Spleen (tissue), 11 donors: ENCODE data around the gene FAM50A. TPM values are rescaled to one million over a fixed set of nuclear protein-coding genes. Genes with fewer than 3 reads are reported as not detected.

Source experiments
- DNase-seq: peaks from one replicate; pipeline ENCODE4 v3.0.0-alpha.2; 2020
- H3K27ac ChIP-seq, 8 donors: fragments of 200-600 bp; sonication (generic) in 7 of 8; 1 replicate in 4 of 8; 2 replicates in 4 of 8; pipeline versions ENCODE4 v1.5.0 to v1.8.0; 2016 to 2021; ENCODE audit warnings: inconsistent platforms in 4 of 8, mild to moderate bottlenecking in 4 of 8, moderate library complexity in 1 of 8
- H3K27me3 ChIP-seq, 7 donors: fragments of 200-600 bp; sonication (generic) in 6 of 7; replicated peaks in 1 of 7; 1 replicate in 4 of 7; 2 replicates in 3 of 7; pipeline versions ENCODE4 v1.5.0 to v1.8.0; 2016 to 2021; ENCODE audit warnings: inconsistent platforms in 3 of 7, mild to moderate bottlenecking in 1 of 7
- H3K36me3 ChIP-seq, 6 donors: fragments of 200-600 bp; sonication (generic) in 5 of 6; 1 replicate in 4 of 6; 2 replicates in 2 of 6; pipeline versions ENCODE4 v1.5.0 to v1.8.0; 2016 to 2021; ENCODE audit warnings: inconsistent platforms in 2 of 6
- H3K4me1 ChIP-seq, 6 donors: fragments of 200-600 bp; sonication (generic) in 5 of 6; 1 replicate in 3 of 6; 2 replicates in 3 of 6; pipeline versions ENCODE4 v1.5.0 to v1.8.0; 2016 to 2021; ENCODE audit warnings: inconsistent platforms in 3 of 6
- H3K4me3 ChIP-seq, 8 donors: fragments of 200-600 bp; sonication (generic) in 7 of 8; 1 replicate in 4 of 8; 2 replicates in 4 of 8; pipeline versions ENCODE4 v1.5.0 to v1.8.0; 2016 to 2021; ENCODE audit warnings: inconsistent platforms in 4 of 8, mild to moderate bottlenecking in 4 of 8, moderate library complexity in 2 of 8
- H3K9me3 ChIP-seq, 8 donors: fragments of 200-600 bp; sonication (generic) in 7 of 8; 1 replicate in 4 of 8; 2 replicates in 4 of 8; pipeline versions ENCODE4 v1.5.0 to v1.8.0; 2016 to 2021; ENCODE audit warnings: inconsistent platforms in 4 of 8
- POLR2A ChIP-seq, 3 donors: fragments of 450-650 bp; IDR thresholded peaks; one replicate each; pipeline ENCODE4 v1.5.1; 2017; ENCODE audit warnings: antibody characterized with exemption in 3 of 3, mild to moderate bottlenecking in 1 of 3
- POLR2AphosphoS5 ChIP-seq, 3 donors: sonication (generic); formaldehyde crosslinking; IDR thresholded peaks; one replicate each; pipeline ENCODE4 v1.5.1; 2017; ENCODE audit warnings: antibody characterized with exemption in 3 of 3
- WGBS, 5 donors: extraction: QIAGEN DNeasy Blood & Tissue Kit in 3 of 5; methylation state at CpG; one replicate each; pipeline versions ENCODE4 v1.1.5 to v1.1.7; 2013 to 2018; 5-methylcytosine and 5-hydroxymethylcytosine counted together
- intact Hi-C: fragments of 100-400 bp; cut with DNase I; formaldehyde crosslinking; loops from one replicate; pipeline ENCODE4 v1.15.0; 2023; ENCODE audit warnings: low total_unique reads
- polyA plus RNA-seq, 3 donors: library from polyadenylated mRNA; stranded (reverse); fragments of 200-250 nt; gene quantifications; one replicate each; pipeline ENCODE4 v1.2.1, GENCODE V29; 2013
- total RNA-seq, 7 donors: library from RNA; depleted of rRNA in 3 of 7; stranded (reverse); fragments of >200 nt in 3 of 7; fragmentation: NEBNext Ultra II Directional in 4 of 7; extraction: Animal tissue kit (Norgen Biotek cat#: 25700) in 4 of 7; gene quantifications; one replicate each; pipeline versions ENCODE4 v1.1.0 to v1.2.1, GENCODE V29; 2016 to 2021
- TF ChIP-seq, protein P1 (sequence below), 11 experiments: fragments of 200-600 bp in 7 of 11; fragments of 450-650 bp in 4 of 11; sonication (generic) in 4 of 11; IDR thresholded peaks in 8 of 11; conservative IDR thresholded peaks in 3 of 11; 1 replicate in 7 of 11; 2 replicates in 4 of 11; pipeline versions ENCODE4 v1.4.0 to v1.8.0; 2016 to 2021; ENCODE audit warnings: antibody characterized with exemption in 11 of 11, inconsistent platforms in 4 of 11, mild to moderate bottlenecking in 1 of 11
- donor health status: healthy with polysubstance abuse.
- donor health status: DM: no; HTN: no; CAD: no; lungs with moderate emphysema.
- donor health status: DM: no; HTN: no; CAD: no.
- donor health status: Bipolar disorder and iron deficiency.
- donor health status: healthy.
- donor health status: DM: no; HTN: no; CAD: no.
- donor health status: DM: yes; HTN: yes; CAD: no.

FAM50A gene
- total and polyA plus RNA-seq, 10 donors: 30.3 to 123 (median 47.9) TPM

DNA sequence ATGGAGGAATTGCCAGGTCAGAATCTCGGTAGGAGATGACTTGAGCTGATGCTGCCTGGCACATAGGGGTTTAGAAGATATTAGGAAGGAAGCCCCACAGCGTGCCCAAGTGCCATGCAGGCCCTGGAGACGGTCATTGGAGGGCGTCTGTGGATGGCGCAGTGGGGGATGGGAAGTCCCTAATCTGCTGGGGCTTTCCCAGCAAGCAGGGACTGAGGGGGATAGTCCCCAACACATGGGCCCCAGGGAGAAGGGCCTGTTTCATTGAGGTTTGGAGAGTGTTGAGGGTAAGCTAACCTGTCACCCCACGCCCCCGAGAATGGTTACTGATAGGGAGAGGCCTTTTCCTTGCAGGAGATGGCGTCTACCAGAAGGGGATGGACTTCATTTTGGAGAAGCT, 24.8 kb upstream of the FAM50A start:
- Histone ChIP-seq H3K36me3 (peaks cover 0 to 33% (median 0%) of the 10 kb centered on the region in 6 donors), H3K27ac (peak overlapping the region in 5 of 8 donors; percentile 33 to 68 (median 65)), H3K4me1 (peaks cover 0 to 18% (median 0%) of the 10 kb centered on the region in 6 donors), H3K4me3 (no peak overlapping the region), H3K9me3 (no peaks in the 10 kb centered on the region), H3K27me3 (no peaks in the 10 kb centered on the region)
- WGBS, 5 donors: 75 to 89% (median 75%) methylated on average over 8 of the region's 8 CpGs
- DNase-seq: no peak
- intact Hi-C loops: no loop called here
- no peak for TF ChIP-seq POLR2AphosphoS5 (IDR thresholded peaks at IDR 0.05)
- TF ChIP-seq, protein P1, sequence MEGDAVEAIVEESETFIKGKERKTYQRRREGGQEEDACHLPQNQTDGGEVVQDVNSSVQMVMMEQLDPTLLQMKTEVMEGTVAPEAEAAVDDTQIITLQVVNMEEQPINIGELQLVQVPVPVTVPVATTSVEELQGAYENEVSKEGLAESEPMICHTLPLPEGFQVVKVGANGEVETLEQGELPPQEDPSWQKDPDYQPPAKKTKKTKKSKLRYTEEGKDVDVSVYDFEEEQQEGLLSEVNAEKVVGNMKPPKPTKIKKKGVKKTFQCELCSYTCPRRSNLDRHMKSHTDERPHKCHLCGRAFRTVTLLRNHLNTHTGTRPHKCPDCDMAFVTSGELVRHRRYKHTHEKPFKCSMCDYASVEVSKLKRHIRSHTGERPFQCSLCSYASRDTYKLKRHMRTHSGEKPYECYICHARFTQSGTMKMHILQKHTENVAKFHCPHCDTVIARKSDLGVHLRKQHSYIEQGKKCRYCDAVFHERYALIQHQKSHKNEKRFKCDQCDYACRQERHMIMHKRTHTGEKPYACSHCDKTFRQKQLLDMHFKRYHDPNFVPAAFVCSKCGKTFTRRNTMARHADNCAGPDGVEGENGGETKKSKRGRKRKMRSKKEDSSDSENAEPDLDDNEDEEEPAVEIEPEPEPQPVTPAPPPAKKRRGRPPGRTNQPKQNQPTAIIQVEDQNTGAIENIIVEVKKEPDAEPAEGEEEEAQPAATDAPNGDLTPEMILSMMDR (IDR thresholded peaks at IDR 0.05 in 8 of 11, conservative IDR thresholded peaks at IDR 0.05 in 3 of 11): no peak
- no peak for TF ChIP-seq POLR2A (IDR thresholded peaks at IDR 0.05)

DNA sequence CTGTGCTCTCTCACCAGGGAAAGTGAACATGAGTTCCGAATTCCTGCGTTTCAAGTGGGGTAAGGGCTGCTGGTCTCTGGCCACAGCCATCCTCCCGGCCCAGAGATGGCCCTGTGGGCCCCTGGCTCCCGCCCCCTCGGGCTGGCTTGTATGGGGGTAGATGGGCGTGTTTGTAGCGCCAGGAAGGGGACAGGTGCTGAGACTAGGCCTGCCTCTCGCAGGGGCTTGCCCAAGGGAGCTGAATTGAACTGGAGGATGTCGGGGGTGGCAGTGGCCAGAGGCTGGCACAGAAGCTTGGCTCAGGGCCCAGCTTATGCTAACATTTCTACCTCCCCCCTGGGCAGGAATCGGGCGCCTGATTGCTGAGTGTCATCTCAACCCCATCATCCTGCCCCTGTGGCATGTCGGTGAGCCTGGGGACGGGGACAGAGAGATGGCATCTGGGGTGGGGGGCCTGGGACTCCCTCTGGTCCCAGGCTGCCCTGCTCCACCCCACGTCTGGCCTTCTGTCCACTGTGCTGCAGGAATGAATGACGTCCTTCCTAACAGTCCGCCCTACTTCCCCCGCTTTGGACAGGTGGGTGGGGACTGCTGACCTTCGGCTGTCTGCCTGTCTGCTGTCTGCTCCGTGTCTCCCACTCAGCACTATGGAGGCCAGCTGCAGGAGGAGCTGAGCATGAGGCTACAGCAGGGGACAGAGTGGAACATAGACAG, 24.1 kb upstream of the FAM50A start:
- Histone ChIP-seq H3K9me3 (no peaks in the 10 kb centered on the region), H3K36me3 (peaks cover 0 to 32% (median 0%) of the 10 kb centered on the region in 6 donors), H3K4me1 (peaks cover 0 to 24% (median 0%) of the 10 kb centered on the region in 6 donors), H3K4me3 (no peak overlapping the region), H3K27me3 (no peaks in the 10 kb centered on the region), H3K27ac (peak overlapping the region in 5 of 8 donors; percentile 33 to 68 (median 65))
- TF ChIP-seq POLR2AphosphoS5 (IDR thresholded peaks at IDR 0.05) (peak; percentile 37 to 61 (median 59)), POLR2A (IDR thresholded peaks at IDR 0.05) (no peak)
- TF ChIP-seq, protein P1 (IDR thresholded peaks at IDR 0.05 in 8 of 11, conservative IDR thresholded peaks at IDR 0.05 in 3 of 11): no peak
- 75 to 82% (median 80%) methylated on average over 8 to 19 of the region's 19 CpGs for WGBS, 5 donors
- intact Hi-C loops: no loop called here
- no peak for DNase-seq

DNA sequence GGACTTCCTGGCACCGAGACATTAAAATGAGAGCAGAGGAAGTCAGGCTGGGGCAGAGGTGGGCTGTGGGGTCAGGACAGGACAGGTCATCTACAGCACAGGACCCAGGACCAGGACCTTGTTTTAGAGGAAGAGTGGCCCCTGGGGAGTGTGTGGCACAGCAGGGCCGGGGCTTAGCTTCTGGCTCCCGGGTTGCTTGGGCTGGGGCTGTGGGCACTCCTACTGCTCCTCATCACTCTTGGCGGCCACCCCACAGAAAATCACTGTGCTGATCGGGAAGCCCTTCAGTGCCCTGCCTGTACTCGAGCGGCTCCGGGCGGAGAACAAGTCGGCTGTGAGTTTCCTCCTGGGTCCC, 23.6 kb upstream of the FAM50A start:
- no peak for DNase-seq
- 50 to 83% (median 79%) methylated on average over 1 to 10 of the region's 10 CpGs for WGBS, 5 donors
- TF ChIP-seq, protein P1 (IDR thresholded peaks at IDR 0.05 in 8 of 11, conservative IDR thresholded peaks at IDR 0.05 in 3 of 11): no peak
- TF ChIP-seq POLR2AphosphoS5 (IDR thresholded peaks at IDR 0.05): peak in 1 of 3 donors; percentile 6
- Histone ChIP-seq H3K27ac (peak overlapping the region in 4 of 8 donors; percentile 18 to 68 (median 52)), H3K4me3 (no peak overlapping the region), H3K4me1 (peaks cover 0 to 24% (median 0%) of the 10 kb centered on the region in 6 donors), H3K27me3 (no peaks in the 10 kb centered on the region), H3K9me3 (no peaks in the 10 kb centered on the region), H3K36me3 (peaks cover 0 to 27% (median 0%) of the 10 kb centered on the region in 6 donors)
- intact Hi-C loops: no loop called here

DNA sequence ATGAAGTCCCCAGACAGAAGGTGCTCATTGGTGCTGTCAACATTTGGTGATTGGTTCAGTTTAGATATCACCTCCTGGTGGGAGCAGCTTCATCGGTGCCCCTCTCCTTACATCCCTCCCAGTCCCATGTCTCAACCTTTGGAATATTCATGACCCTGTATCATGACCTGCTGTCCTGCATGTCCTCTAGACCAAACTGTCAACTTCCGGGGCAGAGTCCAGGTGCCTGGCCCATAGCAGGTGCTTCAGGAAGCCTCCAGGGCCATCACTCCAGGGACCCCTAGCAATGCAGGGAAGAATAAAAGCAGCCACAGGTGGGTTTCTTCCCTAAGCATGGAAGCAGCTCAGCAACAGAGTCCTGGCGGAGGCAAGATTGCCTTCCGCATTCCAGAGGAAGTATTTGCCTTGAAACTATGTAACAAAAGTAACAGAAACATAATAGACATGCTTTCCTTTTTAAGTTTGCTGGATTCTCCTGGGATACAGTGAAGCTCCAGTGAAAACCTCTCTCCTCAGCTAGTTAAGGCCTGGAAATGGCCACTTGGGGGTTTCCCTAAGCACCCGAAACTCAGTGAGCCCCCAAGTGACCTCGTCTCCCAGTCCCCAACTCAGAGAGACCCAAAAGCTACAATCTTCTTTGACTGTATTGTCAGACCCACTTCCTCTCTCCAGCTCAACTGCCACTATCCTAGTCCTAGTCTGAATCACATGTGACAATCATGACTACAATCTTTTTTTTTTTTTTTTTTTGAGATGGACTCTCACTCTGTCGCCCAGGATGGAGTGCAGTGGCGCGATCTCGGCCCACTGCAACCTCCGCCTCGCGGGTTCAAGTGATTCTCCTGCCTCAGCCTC, 16.8 kb upstream of the FAM50A start:
- intact Hi-C loops: no loop called here
- no peaks in the 10 kb centered on the region for H3K27me3 ChIP-seq
- 68 to 84% (median 82%) methylated on average over 11 to 13 of the region's 13 CpGs for WGBS, 5 donors

More for the DNA sequence above, 16.8 kb upstream of the FAM50A start:
- Histone ChIP-seq H3K4me1 (peaks cover 3 to 58% (median 24%) of the 10 kb centered on the region in 6 donors), H3K27ac (peak overlapping the region in 5 of 8 donors; percentile 32 to 94 (median 92)), H3K9me3 (no peaks in the 10 kb centered on the region), H3K36me3 (peaks cover 0 to 7% (median 4%) of the 10 kb centered on the region in 6 donors), H3K4me3 (peak overlapping the region in 3 of 8 donors; percentile 62 to 86 (median 76))
- TF ChIP-seq, protein P1 (IDR thresholded peaks at IDR 0.05 in 8 of 11, conservative IDR thresholded peaks at IDR 0.05 in 3 of 11): no peak
- TF ChIP-seq POLR2A (IDR thresholded peaks at IDR 0.05): no peak
- no peak for TF ChIP-seq POLR2AphosphoS5 (IDR thresholded peaks at IDR 0.05)
- no peak for DNase-seq
